ENCODE measurements around the gene PDE8A. TPM values are rescaled to one million over a fixed set of nuclear protein-coding genes. Genes with fewer than 3 reads are reported as not detected.
A peak's percentile ranks its signal among the peaks of the same experiment; 100 is the strongest.
"Not testable (repeated sequence)": the region's sequence is repeated elsewhere in the genome, so short reads cannot be mapped to it uniquely, and the experiment has no call there.

The PDE8A gene
- total and polyA plus RNA-seq, 2 of the 4 experiments (the other 2 are of a cell fraction), result 32.4 to 35.9 TPM

DNA sequence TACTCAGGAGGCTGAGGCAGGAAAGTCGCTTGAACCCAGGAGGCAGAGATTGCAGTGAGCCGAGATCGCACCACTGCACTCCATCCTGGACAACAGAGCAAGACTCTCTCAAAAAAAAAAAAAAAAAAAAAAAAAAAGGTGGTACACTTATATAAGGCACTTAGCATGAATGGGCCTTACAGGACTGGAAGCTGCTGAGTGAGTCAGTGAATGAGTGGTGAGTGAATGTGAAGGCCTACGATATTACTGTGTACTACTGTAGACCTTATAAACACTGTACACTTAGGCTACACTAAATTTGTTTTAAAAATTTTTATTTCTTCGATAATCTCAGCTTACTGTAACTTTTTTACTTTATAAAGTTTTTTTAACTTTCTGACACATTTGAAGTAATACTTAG, 15.1 kb downstream of the PDE8A start:
- dilution Hi-C loops (cut with HindIII; ENCODE audit: low sequenced_read_pairs, unreplicated experiment); H3K14ac ChIP-seq (replicated peaks; ENCODE audit: low read depth, low read length); H3K18ac ChIP-seq (ENCODE audit: low read depth, low read length); H4K5ac ChIP-seq (ENCODE audit: low read depth, low read length); H3K27ac ChIP-seq (ENCODE audit: insufficient read depth, low read length); in situ Hi-C loops (cut with MboI; ENCODE audit: low sequenced_read_pairs); H3K9ac ChIP-seq (ENCODE audit: low read depth, low read length); H2BK120ac ChIP-seq (ENCODE audit: low read depth, low read length); POLR2A ChIA-PET (ENCODE audit: unreplicated experiment); H3K4ac ChIP-seq (ENCODE audit: low read depth, low read length); H3K4me3 ChIP-seq (ENCODE audit: insufficient read depth, low read depth, low read length); intact Hi-C loops (cut with micrococcal nuclease); H2AFZ ChIP-seq (replicated peaks; ENCODE audit: low read length, poor library complexity); H3K36me3 ChIP-seq (ENCODE audit: control insufficient read depth, insufficient read depth, low read length); H2BK5ac ChIP-seq (ENCODE audit: low read depth, low read length, poor library complexity, severe bottlenecking); H3K23ac ChIP-seq (ENCODE audit: low read depth, low read length); H3K56ac ChIP-seq (ENCODE audit: extremely low read depth, insufficient read depth, low read length); H3K4me2 ChIP-seq (ENCODE audit: low read depth, low read length); ATAC-seq (ENCODE audit: low read depth); H4K8ac ChIP-seq (ENCODE audit: low read depth in 2 of 2, low read length in 2 of 2); H2BK15ac ChIP-seq (ENCODE audit: low read depth, low read length); H3K27me3 ChIP-seq (ENCODE audit: control insufficient read depth, insufficient read depth, low read length); H2BK20ac ChIP-seq (ENCODE audit: low read depth, low read length); H2AK5ac ChIP-seq (ENCODE audit: low read depth, low read length); H2AK9ac ChIP-seq (replicated peaks; ENCODE audit: low read depth, low read length, poor library complexity); BruUV-seq (replicated peaks); H4K91ac ChIP-seq (ENCODE audit: insufficient read depth, low read depth, low read length); H3K9me3 ChIP-seq (ENCODE audit: control insufficient read depth, insufficient read depth, low read length): not testable (repeated sequence)
- WGBS, 2 experiments (ENCODE audit: extremely low coverage in 2 of 2, insufficient read length in 1 of 2), result no CpG with 5 or more reads among the region's 5 CpGs
- CTCF ChIA-PET, result interaction anchor here (0.6 to 1.4 kb wide), 3 partner anchors 9 to 41 kb away, joined by 3 to 8 read pairs (median 5); no protein-coding TSS in a partner anchor
- peak; percentile 80 for DNase-seq
- Histone ChIP-seq H4K20me1 (ENCODE audit: insufficient read depth, low read length) (peaks cover 64% of the 10 kb centered on the region), H3K79me1 (ENCODE audit: low read depth in 1 of 2, low read length in 2 of 2) (peaks cover 20 to 86% of the 10 kb centered on the region in 2 experiments), H3K4me1 (ENCODE audit: control insufficient read depth, insufficient read depth, low read length) (peaks cover 11% of the 10 kb centered on the region), H3K9me1 (ENCODE audit: insufficient read depth, low read length) (peaks cover 20% of the 10 kb centered on the region)

DNA sequence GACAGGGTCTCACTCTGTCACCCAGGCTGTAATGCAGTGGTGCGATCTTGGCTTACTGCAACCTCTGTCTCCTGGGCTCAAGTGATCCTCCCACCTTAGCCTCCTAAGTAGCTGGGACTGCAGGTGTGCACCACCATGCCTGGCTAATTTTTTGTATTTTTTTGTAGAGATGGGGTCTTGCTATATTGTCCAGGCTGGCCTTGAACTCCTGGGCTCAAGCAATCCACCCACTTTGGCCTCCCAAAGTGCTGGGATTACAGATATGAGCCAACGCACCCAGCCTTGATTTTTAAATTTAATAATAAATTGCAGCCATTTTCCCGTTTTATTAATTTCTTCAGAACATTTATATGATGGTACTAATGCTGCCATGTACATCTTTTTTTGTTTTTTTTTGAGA, 15.6 kb downstream of the PDE8A start:
- DNase-seq; intact Hi-C loops (cut with micrococcal nuclease); in situ Hi-C loops (cut with MboI; ENCODE audit: low sequenced_read_pairs); H2BK5ac ChIP-seq (ENCODE audit: low read depth, low read length, poor library complexity, severe bottlenecking); BruUV-seq (replicated peaks); H3K4me2 ChIP-seq (ENCODE audit: low read depth, low read length); H3K9me3 ChIP-seq (ENCODE audit: control insufficient read depth, insufficient read depth, low read length); H3K4me1 ChIP-seq (ENCODE audit: control insufficient read depth, insufficient read depth, low read length); H3K14ac ChIP-seq (replicated peaks; ENCODE audit: low read depth, low read length); H3K56ac ChIP-seq (ENCODE audit: extremely low read depth, insufficient read depth, low read length); dilution Hi-C loops (cut with HindIII; ENCODE audit: low sequenced_read_pairs, unreplicated experiment); H3K4me3 ChIP-seq (ENCODE audit: insufficient read depth, low read depth, low read length); H3K9ac ChIP-seq (ENCODE audit: low read depth, low read length); H3K27me3 ChIP-seq (ENCODE audit: control insufficient read depth, insufficient read depth, low read length); H2BK20ac ChIP-seq (ENCODE audit: low read depth, low read length); H3K18ac ChIP-seq (ENCODE audit: low read depth, low read length); H2BK15ac ChIP-seq (ENCODE audit: low read depth, low read length); H3K23ac ChIP-seq (ENCODE audit: low read depth, low read length); H2AK9ac ChIP-seq (replicated peaks; ENCODE audit: low read depth, low read length, poor library complexity); H4K5ac ChIP-seq (ENCODE audit: low read depth, low read length); ATAC-seq (ENCODE audit: low read depth); H2BK120ac ChIP-seq (ENCODE audit: low read depth, low read length); H4K91ac ChIP-seq (ENCODE audit: insufficient read depth, low read depth, low read length); H3K36me3 ChIP-seq (ENCODE audit: control insufficient read depth, insufficient read depth, low read length); H4K8ac ChIP-seq (ENCODE audit: low read depth in 2 of 2, low read length in 2 of 2); H2AFZ ChIP-seq (replicated peaks; ENCODE audit: low read length, poor library complexity); H3K27ac ChIP-seq (ENCODE audit: insufficient read depth, low read length); H3K4ac ChIP-seq (ENCODE audit: low read depth, low read length); H2AK5ac ChIP-seq (ENCODE audit: low read depth, low read length); POLR2A ChIA-PET (ENCODE audit: unreplicated experiment): not testable (repeated sequence)
- Histone ChIP-seq H4K20me1 (ENCODE audit: insufficient read depth, low read length) (peaks cover 63% of the 10 kb centered on the region), H3K79me1 (ENCODE audit: low read depth in 1 of 2, low read length in 2 of 2) (peaks cover 25 to 86% of the 10 kb centered on the region in 2 experiments), H3K9me1 (ENCODE audit: insufficient read depth, low read length) (peaks cover 17% of the 10 kb centered on the region)
- CTCF ChIA-PET, result interaction anchor here (1.3 to 1.4 kb wide), 2 partner anchors 8 to 11 kb away, joined by 5 to 8 read pairs; no protein-coding TSS in a partner anchor
- WGBS, 2 experiments (ENCODE audit: extremely low coverage in 2 of 2, insufficient read length in 1 of 2), result no CpG with 5 or more reads among the region's 3 CpGs
